ENCODE data around the gene AKAP10.

The AKAP10 gene

GRCh38 chr17:19992803-19993713 lies 15.4 kb upstream of the AKAP10 start:
- H3K27ac ChIP-seq, result peak overlapping the region; percentile 47
- TF ChIP-seq ZFX (IDR thresholded peaks at IDR 0.05; ENCODE audit: borderline replicate concordance) (no peak), CTCF (IDR thresholded peaks at IDR 0.05) (peak; percentile 81)

- no peak overlapping the region for H3K27ac ChIP-seq
- TF ChIP-seq ZFX (IDR thresholded peaks at IDR 0.05; ENCODE audit: borderline replicate concordance) (no peak), CTCF (IDR thresholded peaks at IDR 0.05) (no peak)
Measured at GRCh38 chr17:19991252-19991885, 13.7 kb upstream of the AKAP10 start.

- TF ChIP-seq ZFX (IDR thresholded peaks at IDR 0.05; ENCODE audit: borderline replicate concordance) (no peak), CTCF (IDR thresholded peaks at IDR 0.05) (no peak)
- H3K27ac ChIP-seq, result no peak overlapping the region
Measured at GRCh38 chr17:19987897-19988296, 10.3 kb upstream of the AKAP10 start.

GRCh38 chr17:19986941-19987861 lies 9.6 kb upstream of the AKAP10 start:
- no peak for TF ChIP-seq ZFX (IDR thresholded peaks at IDR 0.05; ENCODE audit: borderline replicate concordance)
- no peak for TF ChIP-seq CTCF (IDR thresholded peaks at IDR 0.05)
- no peak overlapping the region for H3K27ac ChIP-seq

- H3K27ac ChIP-seq, result no peak overlapping the region
- TF ChIP-seq ZFX (IDR thresholded peaks at IDR 0.05; ENCODE audit: borderline replicate concordance) (no peak), CTCF (IDR thresholded peaks at IDR 0.05) (no peak)
Measured at GRCh38 chr17:19979917-19980770, 2.5 kb upstream of the AKAP10 start.

GRCh38 chr17:19978805-19979211 lies 1.2 kb upstream of the AKAP10 start:
- TF ChIP-seq ZFX (IDR thresholded peaks at IDR 0.05; ENCODE audit: borderline replicate concordance), result no peak
- no peak for TF ChIP-seq CTCF (IDR thresholded peaks at IDR 0.05)
- H3K27ac ChIP-seq, result no peak overlapping the region

Data from 22Rv1 (cell line).